ENCODE results near the gene PKNOX2. TPM values are rescaled to one million over a fixed set of nuclear protein-coding genes. Genes with fewer than 3 reads are reported as not detected.

The PKNOX2 gene
- total RNA-seq, 1 donor from 2014 or later, result 3.4 TPM

- Histone ChIP-seq H3K9me3 (no peaks in the 10 kb centered on the region), H3K27ac (no peak overlapping the region), H3K4me3 (no peak overlapping the region), H3K36me3 (no peaks in the 10 kb centered on the region), H3K27me3 (no peaks in the 10 kb centered on the region), H3K4me1 (peaks cover 5% of the 10 kb centered on the region)
- TF ChIP-seq POLR2A (IDR thresholded peaks at IDR 0.05) (no peak), CTCF (IDR thresholded peaks at IDR 0.05) (peak; percentile 66 to 91 (median 88))
- intact Hi-C loops (cut with DNase I), result no loop called here
- peak in 1 of 2 donors; percentile 47 for DNase-seq (ENCODE audit: extremely low spot score in 2 of 2)
These were observed 22.6 kb upstream of the PKNOX2 start for GRCh38 chr11:125141686-125142535.

GRCh38 chr11:125146232-125146631 is 18.3 kb upstream of the PKNOX2 start:
- H3K27ac ChIP-seq, result no peak overlapping the region
- TF ChIP-seq CTCF (IDR thresholded peaks at IDR 0.05) (no peak), POLR2A (IDR thresholded peaks at IDR 0.05) (no peak), POLR2AphosphoS5 (IDR thresholded peaks at IDR 0.05; ENCODE audit: insufficient read depth in 1 of 2, low read depth in 1 of 2) (no peak)
- H3K4me1 ChIP-seq, result peaks cover 5% of the 10 kb centered on the region
- intact Hi-C loops (cut with DNase I), result no loop called here
- no peaks in the 10 kb centered on the region for H3K36me3 ChIP-seq
- no peak overlapping the region for H3K4me3 ChIP-seq
- no peak for DNase-seq (ENCODE audit: extremely low spot score in 2 of 2)
- no peaks in the 10 kb centered on the region for H3K27me3 ChIP-seq
- no peaks in the 10 kb centered on the region for H3K9me3 ChIP-seq

- TF ChIP-seq POLR2A (IDR thresholded peaks at IDR 0.05) (no peak), CTCF (IDR thresholded peaks at IDR 0.05) (no peak), POLR2AphosphoS5 (IDR thresholded peaks at IDR 0.05; ENCODE audit: insufficient read depth in 1 of 2, low read depth in 1 of 2) (no peak)
- DNase-seq (ENCODE audit: extremely low spot score in 2 of 2), result no peak
- intact Hi-C loops (cut with DNase I), result no loop called here
- Histone ChIP-seq H3K9me3 (no peaks in the 10 kb centered on the region), H3K27ac (no peak overlapping the region), H3K4me3 (no peak overlapping the region), H3K36me3 (no peaks in the 10 kb centered on the region), H3K4me1 (no peaks in the 10 kb centered on the region), H3K27me3 (no peaks in the 10 kb centered on the region)
These were observed 17.3 kb upstream of the PKNOX2 start for GRCh38 chr11:125147280-125147679.

GRCh38 chr11:125148011-125148410 is 16.5 kb upstream of the PKNOX2 start:
- intact Hi-C loops (cut with DNase I), result no loop called here

More at GRCh38 chr11:125148011-125148410, 16.5 kb upstream of the PKNOX2 start:
- H3K4me1 ChIP-seq, result no peaks in the 10 kb centered on the region
- no peak overlapping the region for H3K27ac ChIP-seq
- H3K36me3 ChIP-seq, result no peaks in the 10 kb centered on the region
- TF ChIP-seq POLR2AphosphoS5 (IDR thresholded peaks at IDR 0.05; ENCODE audit: insufficient read depth in 1 of 2, low read depth in 1 of 2) (no peak), CTCF (IDR thresholded peaks at IDR 0.05) (no peak), POLR2A (IDR thresholded peaks at IDR 0.05) (no peak)
- H3K27me3 ChIP-seq, result no peaks in the 10 kb centered on the region
- H3K4me3 ChIP-seq, result no peak overlapping the region
- DNase-seq (ENCODE audit: extremely low spot score in 2 of 2), result no peak
- no peaks in the 10 kb centered on the region for H3K9me3 ChIP-seq

Data from vagina (tissue), 2 donors.